ENCODE measurements around the gene GPR39. TPM values are rescaled to one million over a fixed set of nuclear protein-coding genes. Genes with fewer than 3 reads are reported as not detected.

The GPR39 gene
- polyA plus RNA-seq, 1 experiment = 2.9 TPM

- DNase-seq (ENCODE audit: low read depth, low spot score) = no peak
- ChIA-PET POLR2A (no interaction called here), CTCF (no interaction called here)
- H3K27me3 ChIP-seq (ENCODE audit: control insufficient read depth, insufficient read depth, low read length) = no peaks in the 10 kb centered on the region
- H3K4me3 ChIP-seq (ENCODE audit: low read depth, low read length) = no peak overlapping the region
- no peak for TF ChIP-seq CTCF (IDR thresholded peaks at IDR 0.05; ENCODE audit: low read depth, low read length)
- no peak overlapping the region for H3K27ac ChIP-seq (ENCODE audit: low read depth, low read length)
- H3K9me3 ChIP-seq (ENCODE audit: control insufficient read depth, insufficient read depth, low read length) = no peaks in the 10 kb centered on the region
These were observed 66.2 kb downstream of the GPR39 start for GRCh38 chr2:132482821-132483220.

- ChIA-PET CTCF (no interaction called here), POLR2A (no interaction called here)
- TF ChIP-seq CTCF (IDR thresholded peaks at IDR 0.05; ENCODE audit: low read depth, low read length) = no peak
- Histone ChIP-seq H3K4me3 (ENCODE audit: low read depth, low read length) (no peak overlapping the region), H3K27me3 (ENCODE audit: control insufficient read depth, insufficient read depth, low read length) (no peaks in the 10 kb centered on the region), H3K27ac (ENCODE audit: low read depth, low read length) (no peak overlapping the region), H3K9me3 (ENCODE audit: control insufficient read depth, insufficient read depth, low read length) (no peaks in the 10 kb centered on the region)
- DNase-seq (ENCODE audit: low read depth, low spot score) = no peak
These were observed 67.5 kb downstream of the GPR39 start for GRCh38 chr2:132484144-132484543.

- DNase-seq (ENCODE audit: low read depth, low spot score) = no peak
- H3K27ac ChIP-seq (ENCODE audit: low read depth, low read length) = no peak overlapping the region
- CTCF ChIA-PET = no interaction called here
- TF ChIP-seq CTCF (IDR thresholded peaks at IDR 0.05; ENCODE audit: low read depth, low read length) = no peak
- H3K27me3 ChIP-seq (ENCODE audit: control insufficient read depth, insufficient read depth, low read length) = no peaks in the 10 kb centered on the region
- POLR2A ChIA-PET = no interaction called here
- no peak overlapping the region for H3K4me3 ChIP-seq (ENCODE audit: low read depth, low read length)
- no peaks in the 10 kb centered on the region for H3K9me3 ChIP-seq (ENCODE audit: control insufficient read depth, insufficient read depth, low read length)
These were observed 71.9 kb downstream of the GPR39 start for GRCh38 chr2:132488491-132488890.

GRCh38 chr2:132489150-132489549, 72.5 kb downstream of the GPR39 start:
- H3K27ac ChIP-seq (ENCODE audit: low read depth, low read length) = no peak overlapping the region
- H3K4me3 ChIP-seq (ENCODE audit: low read depth, low read length) = no peak overlapping the region
- POLR2A ChIA-PET = no interaction called here
- no peak for TF ChIP-seq CTCF (IDR thresholded peaks at IDR 0.05; ENCODE audit: low read depth, low read length)
- H3K9me3 ChIP-seq (ENCODE audit: control insufficient read depth, insufficient read depth, low read length) = no peaks in the 10 kb centered on the region
- no peak for DNase-seq (ENCODE audit: low read depth, low spot score)
- H3K27me3 ChIP-seq (ENCODE audit: control insufficient read depth, insufficient read depth, low read length) = no peaks in the 10 kb centered on the region
- CTCF ChIA-PET = no interaction called here

- POLR2A ChIA-PET = no interaction called here
- CTCF ChIA-PET = interaction anchor here (1.3 kb wide), 1 partner anchor 51 kb away, joined by 3 read pairs; no protein-coding TSS in a partner anchor
- no peak overlapping the region for H3K27ac ChIP-seq (ENCODE audit: low read depth, low read length)
- no peak for DNase-seq (ENCODE audit: low read depth, low spot score)
- no peak for TF ChIP-seq CTCF (IDR thresholded peaks at IDR 0.05; ENCODE audit: low read depth, low read length)
- H3K27me3 ChIP-seq (ENCODE audit: control insufficient read depth, insufficient read depth, low read length) = no peaks in the 10 kb centered on the region
- no peak overlapping the region for H3K4me3 ChIP-seq (ENCODE audit: low read depth, low read length)
- H3K9me3 ChIP-seq (ENCODE audit: control insufficient read depth, insufficient read depth, low read length) = no peaks in the 10 kb centered on the region
These were observed 79.3 kb downstream of the GPR39 start for GRCh38 chr2:132495881-132496280.
